ENCODE results near the gene WDR37.

WDR37 gene

GRCh38 chr10:1124796-1125195 is 68.6 kb downstream of the WDR37 start:
- no peak for DNase-seq (ENCODE audit: low read depth in 1 of 2, low spot score in 1 of 2)

GRCh38 chr10:1126461-1126860 is 70.3 kb downstream of the WDR37 start:
- no peak for DNase-seq (ENCODE audit: low read depth in 1 of 2, low spot score in 1 of 2)

GRCh38 chr10:1127629-1128028 is 71.4 kb downstream of the WDR37 start:
- DNase-seq (ENCODE audit: low read depth in 1 of 2, low spot score in 1 of 2) = no peak

DNA sequence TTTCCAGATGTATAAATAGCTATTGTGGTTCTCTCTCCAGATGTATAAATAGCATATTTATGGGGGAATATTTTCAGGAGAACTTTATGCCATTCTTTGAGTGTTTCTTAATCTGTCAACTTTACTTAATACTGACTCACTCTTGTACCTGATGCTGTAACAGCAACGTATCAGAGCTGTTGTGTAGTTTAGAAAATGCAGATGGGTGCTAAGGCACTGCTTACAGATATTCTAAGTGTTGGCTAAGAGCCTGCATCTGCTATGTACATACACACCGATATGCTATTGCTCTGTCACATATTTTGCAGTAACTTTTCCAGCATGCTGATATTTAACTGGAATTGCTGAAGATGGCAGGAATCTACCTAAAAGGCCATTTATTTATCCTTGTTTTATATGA is 71.9 kb downstream of the WDR37 start:
- DNase-seq (ENCODE audit: low read depth in 1 of 2, low spot score in 1 of 2) = no peak

GRCh38 chr10:1128649-1129048 is 72.5 kb downstream of the WDR37 start:
- no peak for DNase-seq (ENCODE audit: low read depth in 1 of 2, low spot score in 1 of 2)

GRCh38 chr10:1130226-1130625 is 74.0 kb downstream of the WDR37 start:
- no peak for DNase-seq (ENCODE audit: low read depth in 1 of 2, low spot score in 1 of 2)

DNA sequence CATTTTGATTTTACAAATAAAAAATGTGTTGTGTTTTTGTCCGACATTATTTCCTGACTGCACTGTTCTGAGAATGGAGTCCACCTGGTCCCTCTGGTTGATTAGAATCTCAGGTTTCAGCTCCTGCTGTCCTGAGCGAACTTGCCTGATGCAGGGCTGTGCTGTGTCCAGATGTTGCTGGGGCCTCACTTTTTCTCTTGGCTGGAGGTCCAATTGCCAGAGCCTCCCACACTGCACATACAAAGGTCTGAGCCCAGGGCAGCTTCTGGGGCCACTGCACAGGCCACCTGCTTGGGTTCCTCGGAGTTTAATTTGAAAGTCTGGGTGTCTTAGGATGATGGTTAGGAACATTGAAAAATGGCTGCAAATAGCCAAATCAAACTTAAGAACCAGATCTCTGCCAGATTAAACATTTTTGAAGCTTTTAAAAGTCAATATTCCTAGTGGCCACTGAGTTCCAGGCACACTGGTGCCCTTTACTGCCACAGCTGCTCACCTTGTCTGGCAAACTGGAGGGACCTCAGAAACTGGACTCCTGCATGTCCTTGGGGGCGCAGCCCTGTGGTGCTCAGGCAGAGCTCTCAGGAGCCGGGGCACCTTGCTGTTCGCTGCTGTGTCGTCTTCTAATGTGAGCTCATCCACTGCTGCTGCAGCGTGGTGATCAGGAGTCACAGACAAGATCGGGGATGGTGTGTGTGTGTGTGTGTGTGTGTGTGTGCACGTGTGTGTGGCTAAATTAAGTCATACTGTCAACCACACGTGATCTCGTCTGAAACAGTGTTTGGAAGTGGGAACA is 75.0 kb downstream of the WDR37 start:
- DNase-seq (ENCODE audit: low read depth in 1 of 2, low spot score in 1 of 2) = no peak

- DNase-seq (ENCODE audit: low read depth in 1 of 2, low spot score in 1 of 2) = no peak
Measured at GRCh38 chr10:1132584-1132983, 76.4 kb downstream of the WDR37 start.

DNA sequence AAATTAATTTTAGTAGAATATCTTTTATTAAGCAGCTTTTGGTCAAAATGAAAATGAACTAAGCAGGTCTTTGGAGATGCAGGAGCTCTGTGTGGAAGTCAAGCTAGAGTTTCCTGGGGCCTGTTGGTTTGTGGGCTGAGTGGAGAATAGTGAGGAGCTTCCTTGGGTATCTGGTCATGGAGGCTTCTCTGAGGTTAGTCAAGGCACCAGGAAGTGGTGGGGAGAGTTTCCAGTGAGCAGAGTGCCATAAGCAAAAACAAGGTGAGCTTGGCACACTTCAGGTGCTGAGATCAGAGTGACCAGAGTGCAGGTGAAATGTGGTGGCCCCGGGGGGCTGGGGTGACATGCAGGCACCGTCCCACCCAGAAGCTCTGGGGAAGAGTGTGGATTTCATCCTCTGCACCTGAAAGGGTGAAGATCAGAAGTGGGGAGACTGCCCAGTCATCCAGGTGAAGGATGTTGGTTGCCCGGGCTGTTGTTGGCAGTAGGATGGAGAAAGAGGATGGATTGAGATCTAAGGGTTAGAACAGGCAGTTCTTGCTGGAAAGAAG is 77.4 kb downstream of the WDR37 start:
- DNase-seq (ENCODE audit: low read depth in 1 of 2, low spot score in 1 of 2) = no peak

GRCh38 chr10:1134156-1134555 is 78.0 kb downstream of the WDR37 start:
- DNase-seq (ENCODE audit: low read depth in 1 of 2, low spot score in 1 of 2) = no peak

- DNase-seq (ENCODE audit: low read depth in 1 of 2, low spot score in 1 of 2) = no peak
Measured at GRCh38 chr10:1136268-1136667, 80.1 kb downstream of the WDR37 start.

DNA sequence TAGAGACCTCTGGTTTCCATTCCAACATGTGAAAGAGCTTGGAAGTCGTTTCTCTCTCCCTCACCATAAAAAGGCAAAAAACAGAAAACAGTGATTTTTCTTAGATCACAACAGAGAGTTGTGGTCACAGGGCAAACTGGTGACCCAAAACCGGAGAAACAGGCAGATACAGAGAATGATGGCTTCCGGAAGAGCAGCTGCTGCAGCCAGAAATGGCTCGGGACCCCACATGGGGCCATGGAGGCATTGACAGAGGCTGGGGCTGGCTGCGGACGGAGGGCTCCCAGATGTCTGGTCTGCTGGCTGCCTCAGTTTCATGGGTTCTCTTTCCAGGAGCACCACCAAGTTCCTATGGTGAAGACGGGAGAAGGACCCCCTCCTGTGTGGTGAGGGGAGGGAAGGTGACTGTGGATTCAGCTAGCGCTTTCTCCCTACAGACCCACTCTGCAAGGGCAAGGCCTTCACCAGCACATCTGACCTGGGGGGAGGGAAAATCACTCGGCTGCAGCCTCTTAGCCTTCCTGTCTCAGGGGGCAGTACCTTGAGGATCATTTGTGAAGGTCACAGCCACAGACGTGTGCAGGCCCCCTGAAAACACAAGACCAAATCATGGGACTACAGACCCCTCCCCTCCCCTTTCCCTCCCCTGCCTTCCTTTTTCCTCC is 81.4 kb downstream of the WDR37 start:
- no peak for DNase-seq (ENCODE audit: low read depth in 1 of 2, low spot score in 1 of 2)

DNA sequence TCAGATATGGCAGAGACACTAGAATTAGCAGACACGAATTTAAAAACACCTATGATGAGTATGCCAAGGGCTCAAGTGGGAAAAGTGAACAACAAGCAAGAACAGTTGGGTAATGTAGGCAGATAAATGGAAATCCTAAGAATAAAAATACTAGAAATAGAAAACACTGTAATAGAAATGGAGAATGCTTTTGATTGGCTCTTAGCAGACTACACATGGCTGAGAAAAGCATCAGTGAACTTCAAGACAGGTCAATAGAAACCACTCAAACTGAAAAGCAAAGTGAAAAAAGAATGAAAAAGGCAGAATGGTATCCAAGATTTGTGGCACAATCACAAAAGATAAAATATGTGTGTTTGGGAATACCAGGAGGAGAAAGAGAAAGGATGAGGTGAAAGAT is 82.3 kb downstream of the WDR37 start:
- DNase-seq (ENCODE audit: low read depth in 1 of 2, low spot score in 1 of 2) = no peak

DNA sequence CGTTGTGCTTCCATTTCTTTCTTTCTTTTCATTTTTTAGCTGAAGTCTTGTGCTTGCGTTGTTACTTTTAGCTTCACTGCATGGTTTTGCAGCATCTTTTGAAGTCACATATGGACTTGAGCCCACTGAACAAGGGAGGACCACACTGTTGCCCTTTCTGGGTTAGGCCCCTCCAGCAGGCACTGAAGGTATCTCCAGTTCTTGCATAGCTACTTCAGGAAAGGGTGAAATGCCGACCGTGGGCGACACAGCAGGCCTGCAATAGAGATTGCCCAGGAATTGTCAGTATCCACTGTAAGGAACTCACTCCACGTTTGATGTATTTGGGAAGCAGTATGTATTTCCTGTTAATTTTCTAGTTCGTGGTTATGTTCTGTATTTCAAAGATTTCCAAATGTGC is 85.1 kb downstream of the WDR37 start:
- no peak for DNase-seq (ENCODE audit: low read depth in 1 of 2, low spot score in 1 of 2)

DNA sequence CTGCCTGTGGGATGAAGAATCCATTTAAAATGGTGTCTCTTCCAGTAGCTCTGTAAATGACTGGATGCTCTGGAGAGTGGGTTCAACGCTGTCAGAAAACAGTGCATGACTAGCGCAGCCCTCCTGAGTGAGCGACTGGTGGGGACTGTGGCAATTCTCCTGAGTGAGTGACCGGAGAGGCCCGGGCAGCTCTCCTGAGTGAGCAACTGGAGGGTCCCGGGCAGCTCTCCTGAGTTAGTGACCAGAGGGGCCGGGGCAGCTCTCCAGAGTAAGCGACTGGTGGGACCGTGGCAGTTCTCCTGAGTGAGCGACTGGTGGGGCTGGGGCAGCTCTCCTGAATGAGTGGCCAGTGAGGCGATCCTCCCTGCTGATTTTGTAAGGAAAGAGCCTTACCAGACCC is 85.5 kb downstream of the WDR37 start:
- DNase-seq (ENCODE audit: low read depth in 1 of 2, low spot score in 1 of 2) = no peak

- DNase-seq (ENCODE audit: low read depth in 1 of 2, low spot score in 1 of 2) = no peak
Measured at GRCh38 chr10:1142596-1142995, 86.4 kb downstream of the WDR37 start.

- no peak for DNase-seq (ENCODE audit: low read depth in 1 of 2, low spot score in 1 of 2)
Measured at GRCh38 chr10:1147810-1148209, 91.6 kb downstream of the WDR37 start.

DNA sequence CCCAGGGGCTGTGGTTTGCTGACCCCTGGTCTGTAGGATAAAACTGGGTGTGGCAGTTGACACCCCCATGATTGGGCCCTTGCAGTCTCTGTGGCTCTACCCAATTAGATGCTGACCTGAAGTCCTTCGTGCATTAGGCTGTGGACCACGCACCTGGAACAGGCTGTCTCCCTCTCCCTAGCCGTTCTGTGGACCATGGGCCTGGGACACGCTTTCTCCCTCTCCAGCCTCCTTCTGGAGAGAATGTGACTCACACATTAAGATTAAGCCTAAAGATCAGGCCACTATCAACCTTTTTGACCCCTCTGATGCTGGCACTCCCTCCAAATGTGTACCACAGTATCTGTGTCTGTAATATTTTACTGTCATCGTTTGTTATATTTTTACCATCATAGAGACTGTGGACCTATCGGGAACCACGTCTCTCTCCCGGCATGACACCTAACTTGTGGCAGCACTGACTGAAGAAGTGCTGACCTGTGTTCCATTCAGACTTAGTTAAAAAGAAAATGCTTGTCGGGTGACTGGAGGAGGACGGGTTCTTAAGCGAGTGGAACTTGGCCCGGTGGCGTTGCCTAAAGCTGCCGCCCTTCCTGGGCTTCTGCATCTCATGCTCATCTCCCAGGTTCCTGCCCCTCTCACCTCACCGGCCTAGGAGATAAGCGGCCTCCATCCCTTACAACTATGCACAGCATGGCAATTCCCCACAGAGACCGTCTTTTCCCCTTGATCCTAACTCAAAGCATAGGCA is 92.8 kb downstream of the WDR37 start:
- no peak for DNase-seq (ENCODE audit: low read depth in 1 of 2, low spot score in 1 of 2)

- DNase-seq (ENCODE audit: low read depth in 1 of 2, low spot score in 1 of 2) = no peak
Measured at GRCh38 chr10:1149793-1150637, 93.8 kb downstream of the WDR37 start.

DNA sequence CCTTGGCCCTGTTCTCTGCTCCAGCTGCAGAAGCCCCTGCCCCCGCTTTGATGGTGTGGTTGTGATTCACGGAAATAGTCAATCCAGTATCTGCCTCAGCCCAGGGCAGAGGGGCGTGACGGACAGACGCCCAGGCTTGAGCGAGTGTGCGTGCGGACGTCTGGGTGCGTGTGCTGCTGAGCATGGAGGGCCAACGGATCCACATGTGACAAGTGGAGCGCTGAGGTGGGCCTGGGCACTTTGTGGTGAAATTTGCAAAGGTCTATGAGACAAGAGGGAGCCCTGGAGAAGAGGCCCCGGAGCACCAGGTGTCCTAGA is 94.4 kb downstream of the WDR37 start:
- no peak for DNase-seq (ENCODE audit: low read depth in 1 of 2, low spot score in 1 of 2)
